Lower leg skin (tissue), 4 donors: Measurements from ENCODE around the gene GRK1. TPM values are rescaled to one million over a fixed set of nuclear protein-coding genes. Genes with fewer than 3 reads are reported as not detected.

ENCODE experiments used
- DNase-seq, 2 donors: peaks; one replicate each; pipeline ENCODE4 v3.0.0-alpha.2; 2019; ENCODE audit warnings: low spot score in 2 of 2
- H3K4me3 ChIP-seq: fragments of 200-600 bp; sonication (generic); 2 replicates; pipeline ENCODE4 v1.5.1; 2017; ENCODE audit warnings: mild to moderate bottlenecking, low read depth; ENCODE audit not compliant: poor library complexity, severe bottlenecking
- CTCF ChIP-seq, 3 donors: fragments of 450-650 bp; IDR thresholded peaks; one replicate each; pipeline ENCODE4 v1.5.1; 2016; ENCODE audit warnings: antibody characterized with exemption in 3 of 3, mild to moderate bottlenecking in 3 of 3, moderate library complexity in 2 of 3
- POLR2A ChIP-seq, 2 donors: fragments of 450-650 bp; IDR thresholded peaks; one replicate each; pipeline ENCODE4 v1.6.1; 2016 to 2017; ENCODE audit warnings: antibody characterized with exemption in 2 of 2, mild to moderate bottlenecking in 1 of 2, moderate library complexity in 1 of 2
- WGBS, 2 donors: methylation state at CpG; one replicate each; pipeline ENCODE4 v1.1.5; 2018; 5-methylcytosine and 5-hydroxymethylcytosine counted together
- intact Hi-C: fragments of 100-400 bp; cut with DNase I; formaldehyde crosslinking; loops from one replicate; pipeline ENCODE4 v1.15.0; 2023; ENCODE audit warnings: low total_unique reads
- total RNA-seq, 4 donors: library from RNA; depleted of rRNA; stranded (reverse); fragments of >200 nt; gene quantifications; one replicate each; pipeline ENCODE4 v1.1.0, GENCODE V29; 2016

The GRK1 gene
- total RNA-seq, 4 donors from 2014 or later: not detected

GRCh38 chr13:113650731-113651148 is 16.3 kb upstream of the GRK1 start:
- 82 to 84% methylated on average over 16 of the region's 16 CpGs for WGBS, 2 donors
- TF ChIP-seq POLR2A (IDR thresholded peaks at IDR 0.05) (no peak), CTCF (IDR thresholded peaks at IDR 0.05) (no peak)
- peak in 1 of 2 donors; percentile 61 for DNase-seq
- H3K4me3 ChIP-seq: no peak overlapping the region
- intact Hi-C loops: no loop called here

- 90 to 91% methylated on average over 33 to 36 of the region's 37 CpGs for WGBS, 2 donors
Measured at GRCh38 chr13:113651511-113652403, 15.3 kb upstream of the GRK1 start.

GRCh38 chr13:113652404-113653263 is 14.4 kb upstream of the GRK1 start:
- no peak for TF ChIP-seq POLR2A (IDR thresholded peaks at IDR 0.05)
- TF ChIP-seq CTCF (IDR thresholded peaks at IDR 0.05): no peak
- no peak overlapping the region for H3K4me3 ChIP-seq
- intact Hi-C loops: no loop called here
- WGBS, 2 donors: 91 to 92% methylated on average over 22 to 24 of the region's 24 CpGs
- DNase-seq: peak in 1 of 2 donors; percentile 72

More at GRCh38 chr13:113651511-113652403, 15.3 kb upstream of the GRK1 start:
- peak in 1 of 2 donors; percentile 82 for DNase-seq
- no peak overlapping the region for H3K4me3 ChIP-seq
- no peak for TF ChIP-seq POLR2A (IDR thresholded peaks at IDR 0.05)
- no peak for TF ChIP-seq CTCF (IDR thresholded peaks at IDR 0.05)
- intact Hi-C loops: no loop called here

- WGBS, 2 donors: 60 to 62% methylated on average over 24 of the region's 24 CpGs
- peak in 1 of 2 donors; percentile 82 for DNase-seq
- no peak overlapping the region for H3K4me3 ChIP-seq
- TF ChIP-seq CTCF (IDR thresholded peaks at IDR 0.05) (no peak), POLR2A (IDR thresholded peaks at IDR 0.05) (no peak)
- intact Hi-C loops: no loop called here
Measured at GRCh38 chr13:113653264-113654174, 13.5 kb upstream of the GRK1 start.

GRCh38 chr13:113654175-113654560 is 12.9 kb upstream of the GRK1 start:
- peak in 1 of 2 donors; percentile 71 for DNase-seq
- H3K4me3 ChIP-seq: no peak overlapping the region
- no peak for TF ChIP-seq CTCF (IDR thresholded peaks at IDR 0.05)
- TF ChIP-seq POLR2A (IDR thresholded peaks at IDR 0.05): no peak
- 59 to 65% methylated on average over 9 of the region's 9 CpGs for WGBS, 2 donors
- intact Hi-C loops: no loop called here
